SK-N-SH treated with all-trans-retinoic acid at 6 μM for 48 hours (cell line): Measurements from ENCODE around the gene TEKT1.

Source experiments
- ATAC-seq: fragments of 200-7000 bp; cut with Tn5 transposase; 3 replicates; pipeline ENCODE4 v1.9.1; 2020; ENCODE audit warnings: mild to moderate bottlenecking, moderate library complexity
- ARNTL ChIP-seq: fragments of 450-650 bp; formaldehyde crosslinking; IDR thresholded peaks from 2 replicates; pipeline ENCODE4 v1.5.0; 2020; ENCODE audit warnings: low read depth, mild to moderate bottlenecking, moderate library complexity, borderline replicate concordance
- BACH2 ChIP-seq: fragments of 250-450 bp; sonication (Bioruptor Pico); IDR thresholded peaks from 2 replicates; pipeline ENCODE4 v1.9.0; 2021; ENCODE audit warnings: mild to moderate bottlenecking, borderline replicate concordance
- CSRNP3 ChIP-seq: fragments of 250-450 bp; sonication (Bioruptor Pico); IDR thresholded peaks from 2 replicates; pipeline ENCODE4 v1.5.1; 2021; ENCODE audit warnings: mild to moderate bottlenecking, moderate library complexity
- ESRRG ChIP-seq: fragments of 250-450 bp; sonication (Bioruptor Pico); IDR thresholded peaks from 2 replicates; pipeline ENCODE4 v1.6.1; 2021; ENCODE audit warnings: mild to moderate bottlenecking
- GLIS3 ChIP-seq: fragments of 250-450 bp; sonication (Bioruptor Pico); IDR thresholded peaks from 2 replicates; pipeline ENCODE4 v1.5.0; 2020; ENCODE audit warnings: mild to moderate bottlenecking, moderate library complexity
- ISL1 ChIP-seq: fragments of 250-450 bp; sonication (Bioruptor Pico); IDR thresholded peaks from 2 replicates; pipeline ENCODE4 v2.1.2; 2022; ENCODE audit warnings: mild to moderate bottlenecking, moderate library complexity
- OSR1 ChIP-seq: fragments of 250-450 bp; sonication (Bioruptor Pico); IDR thresholded peaks from 2 replicates; pipeline ENCODE4 v1.8.0; 2022; ENCODE audit warnings: moderate library complexity, mild to moderate bottlenecking, inconsistent platforms
- PATZ1 ChIP-seq: fragments of 250-450 bp; sonication (Bioruptor Pico); IDR thresholded peaks from 2 replicates; pipeline ENCODE4 v1.8.0; 2020; ENCODE audit warnings: mild to moderate bottlenecking, moderate library complexity, borderline replicate concordance
- PPARA ChIP-seq: fragments of 250-450 bp; sonication (Bioruptor Pico); IDR thresholded peaks from 2 replicates; pipeline ENCODE4 v1.5.0; 2020; ENCODE audit warnings: mild to moderate bottlenecking, borderline replicate concordance
- RARB ChIP-seq: fragments of 250-450 bp; sonication (Bioruptor Pico); IDR thresholded peaks from 2 replicates; pipeline ENCODE4 v1.8.0; 2021; ENCODE audit warnings: mild to moderate bottlenecking, moderate library complexity
- SNAI2 ChIP-seq: fragments of 250-450 bp; sonication (Bioruptor Pico); IDR thresholded peaks from 2 replicates; pipeline ENCODE4 v1.5.0; 2020; ENCODE audit warnings: mild to moderate bottlenecking, moderate library complexity
- TCF4 ChIP-seq: fragments of 250-450 bp; sonication (Bioruptor Pico); IDR thresholded peaks from 2 replicates; pipeline ENCODE4 v1.8.0; 2021; ENCODE audit warnings: mild to moderate bottlenecking, moderate library complexity, borderline replicate concordance
- TOX ChIP-seq: fragments of 250-450 bp; sonication (Bioruptor Pico); IDR thresholded peaks from 2 replicates; pipeline ENCODE4 v1.8.0; 2021; ENCODE audit warnings: mild to moderate bottlenecking, moderate library complexity, borderline replicate concordance
- ZC3H10 ChIP-seq: fragments of 250-450 bp; sonication (Bioruptor Pico); IDR thresholded peaks from 2 replicates; pipeline ENCODE4 v1.5.1; 2021; ENCODE audit warnings: mild to moderate bottlenecking, moderate library complexity
- ZFP30 ChIP-seq: fragments of 450-650 bp; formaldehyde crosslinking; IDR thresholded peaks from 2 replicates; pipeline ENCODE4 v1.5.0; 2022; ENCODE audit warnings: mild to moderate bottlenecking, moderate library complexity
- ZNF565 ChIP-seq: fragments of 450-650 bp; formaldehyde crosslinking; conservative IDR thresholded peaks from 2 replicates; pipeline ENCODE4 v1.5.0; 2020; ENCODE audit warnings: low read depth, mild to moderate bottlenecking, moderate library complexity
- ZNF70 ChIP-seq: fragments of 450-650 bp; formaldehyde crosslinking; IDR thresholded peaks from 2 replicates; pipeline ENCODE4 v1.5.0; 2020; ENCODE audit warnings: mild to moderate bottlenecking, moderate library complexity
- ZNF8 ChIP-seq: fragments of 450-650 bp; formaldehyde crosslinking; IDR thresholded peaks from 2 replicates; pipeline ENCODE4 v1.5.0; 2020; ENCODE audit warnings: mild to moderate bottlenecking, moderate library complexity
- TF ChIP-seq, protein P1 (sequence below): fragments of 250-450 bp; sonication (Bioruptor Pico); IDR thresholded peaks from 2 replicates; pipeline ENCODE4 v1.5.1; 2020; ENCODE audit warnings: low read depth, mild to moderate bottlenecking, moderate library complexity
- TF ChIP-seq, protein P2 (sequence below): fragments of 250-450 bp; sonication (Bioruptor Pico); IDR thresholded peaks from 2 replicates; pipeline ENCODE4 v1.8.0; 2021; ENCODE audit warnings: low read depth, mild to moderate bottlenecking, moderate library complexity, borderline replicate concordance
- TF ChIP-seq, protein P3 (sequence below): fragments of 250-450 bp; sonication (Bioruptor Pico); IDR thresholded peaks from 2 replicates; pipeline ENCODE4 v1.5.0; 2020; ENCODE audit warnings: mild to moderate bottlenecking, moderate library complexity

TEKT1 gene

GRCh38 chr17:6786618-6787017 lies 44.9 kb downstream of the TEKT1 start (continued):
- no peak for TF ChIP-seq GLIS3 (CRISPR knock-in tag)
- TF ChIP-seq, protein P1, sequence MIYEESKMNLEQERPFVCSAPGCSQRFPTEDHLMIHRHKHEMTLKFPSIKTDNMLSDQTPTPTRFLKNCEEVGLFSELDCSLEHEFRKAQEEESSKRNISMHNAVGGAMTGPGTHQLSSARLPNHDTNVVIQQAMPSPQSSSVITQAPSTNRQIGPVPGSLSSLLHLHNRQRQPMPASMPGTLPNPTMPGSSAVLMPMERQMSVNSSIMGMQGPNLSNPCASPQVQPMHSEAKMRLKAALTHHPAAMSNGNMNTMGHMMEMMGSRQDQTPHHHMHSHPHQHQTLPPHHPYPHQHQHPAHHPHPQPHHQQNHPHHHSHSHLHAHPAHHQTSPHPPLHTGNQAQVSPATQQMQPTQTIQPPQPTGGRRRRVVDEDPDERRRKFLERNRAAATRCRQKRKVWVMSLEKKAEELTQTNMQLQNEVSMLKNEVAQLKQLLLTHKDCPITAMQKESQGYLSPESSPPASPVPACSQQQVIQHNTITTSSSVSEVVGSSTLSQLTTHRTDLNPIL (CRISPR knock-in tag): no peak
- TF ChIP-seq, all 23 proteins: peak for 0

DNA sequence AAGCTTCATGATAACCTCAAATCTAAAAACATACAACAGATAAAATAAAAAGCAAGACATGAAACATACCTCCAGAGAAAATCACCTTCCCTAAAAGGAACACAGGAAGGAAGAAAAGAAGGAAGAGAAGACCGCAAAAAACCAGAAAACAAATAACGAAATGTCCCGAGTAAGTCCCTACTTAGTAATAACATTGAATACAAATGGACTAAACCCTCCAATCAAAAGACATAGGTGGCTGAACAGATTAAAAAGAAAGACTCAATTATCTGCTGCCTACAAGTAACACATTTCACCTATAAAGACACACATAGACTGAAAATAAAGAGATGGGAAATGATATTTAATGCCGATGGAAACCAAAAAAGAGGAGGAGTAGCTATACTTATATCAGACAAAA lies 49.3 kb downstream of the TEKT1 start:
- ATAC-seq: no peak
- TF ChIP-seq, protein P2, sequence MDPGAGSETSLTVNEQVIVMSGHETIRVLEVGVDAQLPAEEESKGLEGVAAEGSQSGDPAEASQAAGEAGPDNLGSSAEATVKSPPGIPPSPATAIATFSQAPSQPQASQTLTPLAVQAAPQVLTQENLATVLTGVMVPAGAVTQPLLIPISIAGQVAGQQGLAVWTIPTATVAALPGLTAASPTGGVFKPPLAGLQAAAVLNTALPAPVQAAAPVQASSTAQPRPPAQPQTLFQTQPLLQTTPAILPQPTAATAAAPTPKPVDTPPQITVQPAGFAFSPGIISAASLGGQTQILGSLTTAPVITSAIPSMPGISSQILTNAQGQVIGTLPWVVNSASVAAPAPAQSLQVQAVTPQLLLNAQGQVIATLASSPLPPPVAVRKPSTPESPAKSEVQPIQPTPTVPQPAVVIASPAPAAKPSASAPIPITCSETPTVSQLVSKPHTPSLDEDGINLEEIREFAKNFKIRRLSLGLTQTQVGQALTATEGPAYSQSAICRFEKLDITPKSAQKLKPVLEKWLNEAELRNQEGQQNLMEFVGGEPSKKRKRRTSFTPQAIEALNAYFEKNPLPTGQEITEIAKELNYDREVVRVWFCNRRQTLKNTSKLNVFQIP (CRISPR knock-in tag): no peak
- TF ChIP-seq, protein P3, sequence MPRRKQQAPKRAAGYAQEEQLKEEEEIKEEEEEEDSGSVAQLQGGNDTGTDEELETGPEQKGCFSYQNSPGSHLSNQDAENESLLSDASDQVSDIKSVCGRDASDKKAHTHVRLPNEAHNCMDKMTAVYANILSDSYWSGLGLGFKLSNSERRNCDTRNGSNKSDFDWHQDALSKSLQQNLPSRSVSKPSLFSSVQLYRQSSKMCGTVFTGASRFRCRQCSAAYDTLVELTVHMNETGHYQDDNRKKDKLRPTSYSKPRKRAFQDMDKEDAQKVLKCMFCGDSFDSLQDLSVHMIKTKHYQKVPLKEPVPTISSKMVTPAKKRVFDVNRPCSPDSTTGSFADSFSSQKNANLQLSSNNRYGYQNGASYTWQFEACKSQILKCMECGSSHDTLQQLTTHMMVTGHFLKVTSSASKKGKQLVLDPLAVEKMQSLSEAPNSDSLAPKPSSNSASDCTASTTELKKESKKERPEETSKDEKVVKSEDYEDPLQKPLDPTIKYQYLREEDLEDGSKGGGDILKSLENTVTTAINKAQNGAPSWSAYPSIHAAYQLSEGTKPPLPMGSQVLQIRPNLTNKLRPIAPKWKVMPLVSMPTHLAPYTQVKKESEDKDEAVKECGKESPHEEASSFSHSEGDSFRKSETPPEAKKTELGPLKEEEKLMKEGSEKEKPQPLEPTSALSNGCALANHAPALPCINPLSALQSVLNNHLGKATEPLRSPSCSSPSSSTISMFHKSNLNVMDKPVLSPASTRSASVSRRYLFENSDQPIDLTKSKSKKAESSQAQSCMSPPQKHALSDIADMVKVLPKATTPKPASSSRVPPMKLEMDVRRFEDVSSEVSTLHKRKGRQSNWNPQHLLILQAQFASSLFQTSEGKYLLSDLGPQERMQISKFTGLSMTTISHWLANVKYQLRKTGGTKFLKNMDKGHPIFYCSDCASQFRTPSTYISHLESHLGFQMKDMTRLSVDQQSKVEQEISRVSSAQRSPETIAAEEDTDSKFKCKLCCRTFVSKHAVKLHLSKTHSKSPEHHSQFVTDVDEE (CRISPR knock-in tag): no peak
- TF ChIP-seq ZNF8 (CRISPR knock-in tag) (no peak), BACH2 (CRISPR knock-in tag) (no peak), ZNF70 (CRISPR knock-in tag) (no peak), ISL1 (CRISPR knock-in tag) (no peak), TCF4 (CRISPR knock-in tag) (no peak), ZC3H10 (no peak), TOX (CRISPR knock-in tag) (no peak), ARNTL (CRISPR knock-in tag) (no peak), ZFP30 (no peak), PPARA (CRISPR knock-in tag) (no peak), PATZ1 (no peak), RARB (CRISPR knock-in tag) (no peak), SNAI2 (CRISPR knock-in tag) (no peak), CSRNP3 (CRISPR knock-in tag) (no peak), ESRRG (CRISPR knock-in tag) (no peak)
- TF ChIP-seq, protein P1 (CRISPR knock-in tag): no peak
- TF ChIP-seq, all 23 proteins: peak for 0

- ATAC-seq: no peak
- TF ChIP-seq BACH2 (CRISPR knock-in tag) (no peak), ISL1 (CRISPR knock-in tag) (no peak), ZNF70 (CRISPR knock-in tag) (no peak), TOX (CRISPR knock-in tag) (no peak), ESRRG (CRISPR knock-in tag) (no peak), ZNF8 (CRISPR knock-in tag) (no peak), ZNF565 (CRISPR knock-in tag) (no peak), TCF4 (CRISPR knock-in tag) (no peak), ZC3H10 (no peak), OSR1 (CRISPR knock-in tag) (no peak)
- TF ChIP-seq, protein P2 (CRISPR knock-in tag): no peak
These were observed 50.6 kb downstream of the TEKT1 start for GRCh38 chr17:6780886-6781285.
